T-helper 1 cell treated with Interleukin-12 subunit alpha and Interleukin-12 subunit beta and Interleukin-4 antibody, amounts not matched to agents 30 ng/mL and 1 ng/mL, for 36 hours (primary cell): ENCODE results near the gene PKD2L1. TPM values are rescaled to one million over a fixed set of nuclear protein-coding genes. Genes with fewer than 3 reads are reported as not detected.
"Not testable (repeated sequence)": the region's sequence is repeated elsewhere in the genome, so short reads cannot be mapped to it uniquely, and the experiment has no call there.

Experiments used
- intact Hi-C: fragments of 100-400 bp; cut with micrococcal nuclease; formaldehyde crosslinking; loops from one replicate; pipeline ENCODE4 v1.15.1; 2024
- total RNA-seq: library from RNA; stranded (reverse); gene quantifications from 2 replicates; pipeline ENCODE4 v1.2.3, GENCODE V29; 2022

Gene PKD2L1
- total RNA-seq, 1 donor from 2014 or later: 0.20 TPM

- intact Hi-C loops: loop anchor here (1.0 to 5.0 kb wide), 8 partner anchors 8 to 491 kb away; no protein-coding TSS in a partner anchor
Observed at GRCh38 chr10:100338434-100339036, 8.5 kb upstream of the PKD2L1 start.

GRCh38 chr10:100334762-100335161 is 4.7 kb upstream of the PKD2L1 start:
- intact Hi-C loops: loop anchor here (5.0 kb wide), 2 partner anchors 38 to 487 kb away; no protein-coding TSS in a partner anchor

- intact Hi-C loops: no loop called here
Observed at GRCh38 chr10:100333661-100334440, 3.8 kb upstream of the PKD2L1 start.

- intact Hi-C loops: no loop called here
Observed at GRCh38 chr10:100333106-100333505, 3.1 kb upstream of the PKD2L1 start.

- intact Hi-C loops: no loop called here
Observed at GRCh38 chr10:100328198-100328597, 1.8 kb downstream of the PKD2L1 start.

GRCh38 chr10:100327718-100328009 is 2.4 kb downstream of the PKD2L1 start:
- intact Hi-C loops: loop anchor here (1.0 to 2.0 kb wide), 3 partner anchors 20 to 41 kb away; partner anchors contain the start of genes BLOC1S2 and SCD

- intact Hi-C loops: loop anchor here (1.0 to 2.0 kb wide), 3 partner anchors 20 to 40 kb away; partner anchors contain the start of genes BLOC1S2 and SCD
Observed at GRCh38 chr10:100327007-100327717, 2.9 kb downstream of the PKD2L1 start.

GRCh38 chr10:100325158-100325557 is 4.9 kb downstream of the PKD2L1 start:
- intact Hi-C loops: no loop called here

GRCh38 chr10:100319707-100320402 is 10.2 kb downstream of the PKD2L1 start:
- intact Hi-C loops: no loop called here

- intact Hi-C loops: no loop called here
Observed at GRCh38 chr10:100318207-100318606, 11.8 kb downstream of the PKD2L1 start.

GRCh38 chr10:100315615-100316014 is 14.4 kb downstream of the PKD2L1 start:
- intact Hi-C loops: no loop called here

- intact Hi-C loops: no loop called here
Observed at GRCh38 chr10:100311298-100311697, 18.7 kb downstream of the PKD2L1 start.

- intact Hi-C loops: no loop called here
Observed at GRCh38 chr10:100307684-100308083, 22.3 kb downstream of the PKD2L1 start.

GRCh38 chr10:100306861-100307260 is 23.2 kb downstream of the PKD2L1 start:
- intact Hi-C loops: no loop called here

- intact Hi-C loops: no loop called here
Observed at GRCh38 chr10:100304414-100304813, 25.6 kb downstream of the PKD2L1 start.

GRCh38 chr10:100303724-100304319 is 26.2 kb downstream of the PKD2L1 start:
- intact Hi-C loops: loop anchor here (1.0 kb wide), 3 partner anchors 23 to 129 kb away; no protein-coding TSS in a partner anchor

GRCh38 chr10:100301123-100301522 is 28.9 kb downstream of the PKD2L1 start:
- intact Hi-C loops: not testable (repeated sequence)

GRCh38 chr10:100297242-100297641 is 32.8 kb downstream of the PKD2L1 start:
- intact Hi-C loops: no loop called here

- intact Hi-C loops: no loop called here
Observed at GRCh38 chr10:100293066-100293465, 37.0 kb downstream of the PKD2L1 start.

- intact Hi-C loops: not testable (repeated sequence)
Observed at GRCh38 chr10:100292300-100292699, 37.7 kb downstream of the PKD2L1 start.

- intact Hi-C loops: no loop called here
Observed at GRCh38 chr10:100291356-100291755, 38.7 kb downstream of the PKD2L1 start.
